HG03457 (cell line): ENCODE results near the gene DGKB.

Experiments used
- ATAC-seq: cut with Tn5 transposase; IDR thresholded peaks from one replicate; pipeline ENCODE4 v1.9.1; 2021; ENCODE audit warnings: moderate number of reproducible peaks; ENCODE audit not compliant: unreplicated experiment

The DGKB gene

DNA sequence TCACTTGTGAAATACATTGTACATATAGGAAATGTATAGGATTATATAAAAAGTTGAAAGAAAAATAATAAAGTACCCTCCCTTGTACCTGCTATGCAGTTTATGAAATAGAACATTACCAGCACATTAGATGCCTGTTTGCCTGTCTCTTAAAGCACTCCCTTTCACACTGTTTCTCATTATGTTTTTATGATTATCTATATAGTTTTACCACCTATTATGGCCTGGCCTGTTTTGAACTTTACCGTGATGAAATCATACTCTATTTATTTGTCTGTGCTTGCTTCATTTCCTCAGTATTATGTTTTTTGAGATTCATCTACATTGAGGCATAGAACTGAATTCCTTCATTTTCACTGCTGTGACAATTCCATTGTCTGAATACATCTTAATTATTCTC lies 41.1 kb downstream of the DGKB start:
- ATAC-seq = no peak

- no peak for ATAC-seq
Measured at GRCh38 chr7:14859267-14859666, 43.3 kb downstream of the DGKB start.

DNA sequence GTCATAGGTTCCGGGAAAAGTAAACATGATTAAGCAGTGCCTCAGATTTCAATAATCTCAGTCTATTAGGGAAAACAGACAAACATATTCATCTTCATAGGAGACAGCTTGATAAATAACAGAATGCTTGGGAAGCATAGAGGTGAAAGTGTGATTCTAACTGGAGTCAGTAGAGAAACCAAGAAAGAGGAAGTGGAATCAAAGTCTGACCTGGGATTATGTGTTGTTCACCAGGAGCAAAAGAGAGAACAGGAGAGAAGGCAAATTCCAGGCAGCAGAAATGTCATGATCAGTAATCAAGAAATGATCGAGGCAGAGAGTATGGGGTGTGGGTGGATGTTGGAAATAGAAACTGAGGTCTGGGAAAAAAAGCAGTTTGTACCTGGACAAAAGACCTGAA lies 43.7 kb downstream of the DGKB start:
- ATAC-seq = no peak

DNA sequence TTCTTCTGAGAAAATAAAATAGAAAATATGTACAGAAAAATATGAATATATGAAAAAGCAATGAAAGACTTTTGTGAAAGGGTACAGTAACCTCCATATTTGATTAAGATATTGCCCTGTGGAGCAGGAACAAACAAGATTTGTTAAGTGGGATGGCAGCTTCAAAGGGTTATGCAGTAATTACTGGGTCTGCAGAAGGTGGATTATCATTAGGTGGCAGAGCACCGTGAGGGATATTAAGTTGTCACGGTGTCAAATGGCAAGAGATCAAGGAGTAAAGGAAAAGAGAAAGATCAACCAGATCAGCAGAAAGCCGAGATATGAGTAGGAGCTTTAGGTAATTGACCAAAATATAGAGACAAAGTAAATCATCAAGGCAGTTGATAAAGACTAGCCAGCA lies 44.1 kb downstream of the DGKB start:
- no peak for ATAC-seq

DNA sequence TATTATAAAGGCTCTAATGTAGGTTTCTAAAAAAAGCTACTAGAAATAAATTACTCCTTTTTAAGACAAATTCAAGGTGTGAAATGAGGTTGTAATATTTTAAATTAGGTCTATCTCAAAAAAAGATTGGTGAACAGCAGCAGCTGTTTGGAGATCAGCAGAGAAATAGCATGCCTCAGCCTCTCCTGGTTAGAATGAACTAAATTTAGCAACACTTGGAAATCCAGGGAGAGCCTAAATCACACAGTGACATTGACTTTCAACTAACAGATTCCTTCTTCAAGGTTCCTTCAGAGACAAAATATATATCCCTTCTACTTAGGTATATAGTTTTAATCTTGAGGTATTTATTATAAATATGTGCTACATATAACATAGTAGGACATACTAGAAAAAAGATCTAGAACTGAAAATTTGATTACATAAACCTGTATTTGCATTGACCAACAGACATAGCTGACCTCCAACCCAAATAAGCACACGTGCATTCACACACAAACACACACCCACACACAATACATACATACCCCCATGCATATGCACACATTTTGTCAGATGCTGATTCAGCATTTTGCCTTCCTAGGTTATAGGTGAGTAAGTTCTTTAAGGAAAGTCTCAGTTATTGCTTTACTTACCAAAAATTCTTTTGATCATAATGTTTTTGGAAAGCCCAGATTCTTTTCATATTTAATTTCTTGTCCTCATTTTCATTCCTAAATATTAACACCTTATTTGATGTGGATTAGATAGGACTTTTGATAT lies 47.3 kb downstream of the DGKB start:
- no peak for ATAC-seq

- no peak for ATAC-seq
Measured at GRCh38 chr7:14854471-14854870, 48.1 kb downstream of the DGKB start.

- ATAC-seq = no peak
Measured at GRCh38 chr7:14851610-14852009, 50.9 kb downstream of the DGKB start.

DNA sequence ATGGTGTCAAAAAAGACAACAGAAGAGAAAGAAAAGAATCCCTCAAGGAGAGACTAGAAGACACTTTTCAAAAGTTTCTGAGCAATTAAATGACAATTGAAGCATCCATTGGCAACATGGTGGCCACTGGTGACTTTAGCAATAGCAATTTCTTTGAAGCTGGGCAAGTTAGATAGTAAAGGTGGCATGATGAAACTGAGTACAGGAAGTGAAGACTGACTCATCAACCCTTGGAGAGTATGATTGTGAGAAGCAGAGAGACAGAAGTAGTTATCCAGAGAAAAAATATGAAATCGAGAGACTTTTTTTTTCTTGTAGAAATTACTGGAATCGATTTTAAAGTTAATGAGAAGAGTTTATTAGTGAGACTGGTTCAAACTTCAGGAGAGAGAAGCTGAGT lies 52.5 kb downstream of the DGKB start:
- ATAC-seq = no peak

GRCh38 chr7:14846405-14846804 lies 56.1 kb downstream of the DGKB start:
- no peak for ATAC-seq

DNA sequence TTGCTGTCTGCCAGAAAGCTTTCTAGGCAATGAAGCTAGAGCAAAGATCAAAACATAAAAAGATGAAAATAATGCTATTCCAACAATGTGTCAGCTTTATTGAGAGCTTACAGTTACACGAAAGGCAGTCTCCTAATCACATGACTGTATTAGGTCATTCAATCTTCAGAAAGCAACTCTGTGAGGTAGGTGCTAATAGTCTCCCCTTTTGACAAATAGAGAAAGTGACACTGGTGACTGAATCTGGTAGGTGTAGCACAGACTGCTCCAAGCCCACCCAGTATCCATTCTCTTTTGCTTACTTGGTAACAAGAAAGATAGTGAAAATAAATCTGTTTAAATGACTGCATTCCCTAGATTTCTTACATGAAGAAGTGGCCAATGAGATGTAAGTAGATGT lies 58.8 kb downstream of the DGKB start:
- ATAC-seq = no peak

DNA sequence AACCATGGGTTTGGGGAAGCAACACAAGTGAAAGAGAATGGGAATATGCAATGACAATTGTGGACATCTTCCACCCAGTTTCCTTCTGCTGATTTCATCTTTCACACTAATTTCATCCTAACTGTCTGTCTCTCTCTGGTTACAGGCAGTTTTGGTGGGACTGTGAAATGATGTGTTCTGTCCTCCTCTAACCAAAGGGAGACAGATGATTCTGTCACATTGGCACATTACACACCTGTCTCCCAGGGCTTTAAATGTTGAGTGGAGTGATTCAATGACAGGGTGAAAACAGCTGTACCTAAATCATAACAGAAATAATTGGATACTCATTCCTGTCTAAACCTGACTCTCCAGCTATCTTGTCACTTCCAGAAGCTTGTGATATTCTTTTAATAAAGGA lies 60.0 kb downstream of the DGKB start:
- ATAC-seq = no peak

DNA sequence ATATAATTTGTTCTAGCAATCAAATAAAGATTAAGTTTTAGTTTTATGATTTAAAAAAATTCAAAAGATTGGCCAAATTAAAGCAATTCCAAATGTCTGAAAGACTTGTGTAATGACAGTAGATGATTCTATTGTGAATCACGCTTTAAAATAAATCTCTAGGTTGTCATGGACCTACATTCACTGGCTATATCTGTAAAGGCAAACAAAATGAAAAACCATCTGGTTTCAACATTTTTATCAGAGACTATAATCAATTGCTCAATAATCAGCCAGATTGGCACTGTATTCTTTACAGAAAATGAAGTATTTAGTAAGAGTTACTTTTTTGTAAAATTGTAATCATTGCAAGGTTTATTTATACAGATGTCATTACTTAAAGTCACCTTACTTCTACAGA lies 60.7 kb downstream of the DGKB start:
- no peak for ATAC-seq

- no peak for ATAC-seq
Measured at GRCh38 chr7:14841086-14841485, 61.5 kb downstream of the DGKB start.

DNA sequence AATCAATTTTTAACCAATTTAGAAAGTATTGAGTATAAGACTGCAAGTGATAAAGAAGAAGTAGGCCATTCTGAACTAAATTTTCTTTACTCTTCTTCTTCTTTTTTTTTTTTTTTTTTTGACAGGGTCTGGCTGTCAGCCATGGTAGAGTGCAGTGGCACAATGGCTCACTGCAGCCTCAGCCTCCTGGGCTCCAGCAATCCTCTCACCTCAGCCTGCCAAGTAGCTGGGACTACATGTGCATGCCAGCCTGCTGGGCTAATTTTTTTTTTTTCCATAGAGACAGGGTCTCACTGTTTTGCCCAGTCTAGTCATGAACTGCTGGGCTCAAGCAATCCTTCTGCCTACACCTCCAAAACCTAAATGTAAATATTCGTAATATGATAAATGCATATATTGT lies 63.2 kb downstream of the DGKB start:
- no peak for ATAC-seq

DNA sequence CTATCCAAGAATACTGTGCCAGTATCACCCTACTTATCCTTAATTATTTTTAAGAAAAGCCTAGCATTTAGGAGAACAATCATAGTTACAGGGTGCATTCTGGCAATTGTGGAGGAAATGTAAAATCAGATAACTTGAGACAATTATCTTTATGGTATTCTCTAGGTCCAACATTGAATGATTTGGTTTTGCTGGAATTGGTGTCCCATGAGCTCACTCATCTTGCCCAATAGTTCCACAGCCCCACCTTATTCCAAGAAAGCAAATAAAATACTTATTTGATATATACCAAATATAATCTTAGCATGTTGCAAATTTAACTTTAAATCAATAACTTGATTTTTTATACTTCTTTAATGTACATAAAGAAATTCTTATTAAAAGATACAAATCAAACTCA lies 65.3 kb downstream of the DGKB start:
- ATAC-seq = no peak

GRCh38 chr7:14836571-14837189 lies 65.9 kb downstream of the DGKB start:
- ATAC-seq = no peak

GRCh38 chr7:14836006-14836405 lies 66.5 kb downstream of the DGKB start:
- no peak for ATAC-seq

DNA sequence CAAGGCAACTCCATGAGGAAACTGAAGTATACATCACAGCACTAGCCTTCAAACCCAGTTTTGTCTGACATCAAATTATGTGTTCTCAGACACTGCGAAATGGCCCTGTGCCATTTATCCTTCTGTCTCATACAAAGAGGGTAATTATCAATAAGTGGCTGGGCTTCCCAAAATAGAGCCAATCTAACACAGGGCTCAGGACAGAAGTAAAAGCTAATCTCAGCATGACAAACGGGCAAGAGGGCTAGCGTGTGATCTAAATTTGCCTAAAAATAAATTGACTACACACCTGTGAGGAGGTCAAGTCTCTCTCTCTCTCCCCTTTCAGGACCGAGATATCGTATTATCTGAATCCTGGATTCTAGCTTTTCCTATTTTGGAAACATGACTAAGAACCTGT lies 67.2 kb downstream of the DGKB start:
- ATAC-seq = no peak

GRCh38 chr7:14834883-14835282 lies 67.7 kb downstream of the DGKB start:
- ATAC-seq = no peak

GRCh38 chr7:14834456-14834855 lies 68.1 kb downstream of the DGKB start:
- peak; percentile 56 for ATAC-seq

DNA sequence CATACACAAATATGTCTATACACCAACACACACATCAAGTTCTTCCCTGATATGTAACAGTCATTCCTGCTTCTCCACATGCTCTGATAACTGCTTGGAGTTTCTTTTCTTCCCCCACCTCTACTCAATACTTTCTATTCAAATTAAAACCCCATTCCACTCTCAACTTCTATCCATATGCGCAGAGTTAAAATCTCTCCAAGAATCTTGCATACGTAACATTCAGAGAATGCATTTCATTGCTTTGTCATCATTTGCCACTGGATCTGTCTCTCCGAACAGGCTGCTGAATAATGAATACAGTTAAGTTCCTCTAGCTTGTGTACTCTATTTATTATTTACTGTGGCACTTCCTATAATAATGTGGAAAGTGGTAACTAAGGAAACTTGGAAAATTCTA lies 68.8 kb downstream of the DGKB start:
- no peak for ATAC-seq

DNA sequence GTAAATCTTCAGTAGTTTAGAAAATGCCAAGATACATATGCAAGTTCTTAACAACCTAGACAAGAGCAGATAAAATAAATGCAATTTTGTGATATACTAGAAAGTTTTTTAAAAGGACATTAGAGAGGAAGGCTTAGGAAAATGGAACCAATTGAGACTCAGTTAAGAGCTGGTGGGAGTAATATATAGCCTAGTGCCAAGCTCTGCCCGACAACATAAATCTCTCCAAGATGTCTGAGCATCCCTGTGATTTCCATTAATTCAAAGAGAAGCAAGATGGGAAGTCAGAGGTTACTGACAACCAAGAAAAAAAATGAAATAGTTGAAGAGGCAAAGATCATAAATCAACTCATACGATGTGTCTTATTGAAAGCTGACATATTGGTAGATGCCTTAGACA lies 74.5 kb downstream of the DGKB start:
- no peak for ATAC-seq

- no peak for ATAC-seq
Measured at GRCh38 chr7:14826426-14826825, 76.1 kb downstream of the DGKB start.
